Hepatocyte (in vitro differentiated cells): ENCODE data around the gene FLT1.

Experiments
- CTCF ChIP-seq: fragments of 200-600 bp; sonication (generic); IDR thresholded peaks from 2 replicates; pipeline ENCODE4 v1.5.1; 2016; ENCODE audit warnings: antibody characterized with exemption, mild to moderate bottlenecking; ENCODE audit not compliant: poor library complexity
- EZH2phosphoT487 ChIP-seq: fragments of 200-600 bp; sonication (generic); IDR thresholded peaks from one replicate; pipeline ENCODE4 v1.6.1; 2018; ENCODE audit warnings: antibody characterized with exemption, mild to moderate bottlenecking, low read depth, moderate library complexity; ENCODE audit not compliant: unreplicated experiment, severe bottlenecking

GRCh38 chr13:28373810-28374209 is 121.1 kb downstream of the FLT1 start:
- no peak for TF ChIP-seq CTCF
- no peak for TF ChIP-seq EZH2phosphoT487
